ENCODE data around the gene JAK2. TPM values are rescaled to one million over a fixed set of nuclear protein-coding genes. Genes with fewer than 3 reads are reported as not detected.
A peak's percentile ranks its signal among the peaks of the same experiment; 100 is the strongest.
"Not testable (repeated sequence)": the region's sequence is repeated elsewhere in the genome, so short reads cannot be mapped to it uniquely, and the experiment has no call there.

The JAK2 gene
- 7.8 TPM for total RNA-seq

DNA sequence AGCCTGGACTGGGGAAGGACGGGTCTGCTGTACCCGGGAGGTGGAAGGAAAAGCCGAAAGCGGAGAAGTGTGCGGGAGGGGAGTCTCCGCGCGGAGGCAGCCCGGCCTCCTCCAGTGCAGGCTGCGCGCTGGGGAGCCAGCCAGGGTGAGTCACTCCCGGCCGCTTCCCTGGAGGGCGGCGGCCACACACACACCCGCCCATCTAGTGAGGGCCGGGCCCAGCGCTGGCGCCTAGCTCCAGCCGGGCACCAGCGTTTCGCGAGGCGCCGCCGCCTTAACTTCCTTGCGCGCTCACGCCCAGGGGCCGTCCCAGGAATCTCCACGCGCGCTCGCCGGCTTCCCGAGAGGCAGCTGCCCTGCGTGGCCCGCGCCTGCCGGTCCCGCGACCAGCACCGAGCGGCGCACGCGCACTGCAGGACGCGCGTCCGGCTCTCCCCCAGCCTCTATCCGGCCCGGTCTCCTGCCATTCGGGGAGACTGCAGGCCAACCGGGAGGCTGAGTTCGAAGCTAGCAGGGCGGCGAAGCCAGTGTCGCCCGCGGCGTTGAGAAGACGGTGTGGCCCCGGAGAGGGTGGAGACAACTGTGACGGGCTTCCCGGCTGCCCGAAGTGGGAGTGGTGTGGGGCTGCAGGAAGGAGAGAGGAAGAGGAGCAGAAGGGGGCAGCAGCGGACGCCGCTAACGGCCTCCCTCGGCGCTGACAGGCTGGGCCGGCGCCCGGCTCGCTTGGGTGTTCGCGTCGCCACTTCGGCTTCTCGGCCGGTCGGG lies at the start of gene JAK2:
Gene JAK2, plus strand, starts transcription at position 652 of the 765 bp plus-strand sequence. CDS start 36,716 bp downstream, outside the sequence.
- peak; percentile 70 to 94 (median 93) for DNase-seq (ENCODE audit: low read depth in 2 of 3, low spot score in 2 of 3)

DNA sequence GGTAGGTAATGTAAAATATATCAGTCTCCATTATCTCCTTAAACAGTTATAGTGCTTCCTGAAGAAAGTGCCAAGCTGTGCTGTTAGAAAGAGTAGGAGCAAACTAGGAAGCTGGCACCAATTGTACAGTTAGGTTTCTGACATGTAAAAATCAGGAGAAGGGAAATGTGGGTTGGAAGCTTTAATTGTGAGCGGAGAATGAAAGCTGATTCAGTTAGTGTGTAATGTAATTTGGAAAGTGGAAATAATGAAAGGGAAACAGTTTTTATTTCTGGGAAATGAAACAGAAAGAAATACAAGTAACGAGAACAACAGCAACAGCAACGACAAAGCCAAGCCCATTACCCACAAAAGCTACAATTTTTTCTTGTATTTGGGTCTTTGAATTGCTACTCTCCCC lies 48.8 kb upstream of the JAK2 start:
- DNase-seq (ENCODE audit: low read depth in 2 of 3, low spot score in 2 of 3), result no peak

DNA sequence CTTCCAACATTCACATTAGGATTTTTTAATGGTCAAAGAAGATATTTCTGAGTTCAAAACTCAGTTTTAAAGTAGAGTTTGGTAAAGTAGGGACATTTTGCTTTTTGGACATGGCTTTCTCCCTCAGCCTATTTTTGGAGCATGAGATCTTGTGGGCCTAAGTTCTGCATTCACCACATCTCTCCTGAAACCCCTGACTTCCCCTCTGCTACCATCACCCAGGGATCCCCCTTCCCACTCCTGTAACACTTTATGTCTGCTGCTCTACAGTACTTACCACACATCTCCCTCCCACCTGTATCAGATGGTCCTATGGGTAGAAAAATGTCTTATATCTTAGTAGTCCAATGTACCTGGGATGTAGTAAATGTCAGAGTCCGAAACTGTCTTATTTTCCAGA lies 48.2 kb upstream of the JAK2 start:
- no peak for DNase-seq (ENCODE audit: low read depth in 2 of 3, low spot score in 2 of 3)

GRCh38 chr9:4937446-4937845 lies 47.6 kb upstream of the JAK2 start:
- DNase-seq (ENCODE audit: low read depth in 2 of 3, low spot score in 2 of 3), result no peak

DNA sequence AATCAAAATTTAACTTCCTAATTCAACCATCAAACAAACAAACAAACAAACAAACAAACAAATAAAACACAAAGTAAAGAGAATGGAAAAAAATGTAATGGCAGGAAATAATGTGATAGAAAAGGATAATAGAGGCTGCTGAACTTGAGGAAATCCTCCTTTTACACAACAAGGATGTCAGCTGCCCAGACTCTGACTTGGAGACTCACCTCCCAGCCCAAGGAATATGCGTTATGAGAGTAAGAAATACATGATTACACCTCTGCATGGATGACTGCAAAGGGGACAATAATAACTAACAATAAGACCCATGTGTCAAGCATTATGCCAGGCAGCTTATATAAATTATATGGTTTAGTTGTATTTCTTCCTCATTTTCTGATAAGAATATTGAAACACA lies 46.6 kb upstream of the JAK2 start:
- DNase-seq (ENCODE audit: low read depth in 2 of 3, low spot score in 2 of 3), result no peak

GRCh38 chr9:4939118-4939561 lies 45.9 kb upstream of the JAK2 start:
- DNase-seq (ENCODE audit: low read depth in 2 of 3, low spot score in 2 of 3), result peak in 2 of 3 donors; percentile 35 to 76

DNA sequence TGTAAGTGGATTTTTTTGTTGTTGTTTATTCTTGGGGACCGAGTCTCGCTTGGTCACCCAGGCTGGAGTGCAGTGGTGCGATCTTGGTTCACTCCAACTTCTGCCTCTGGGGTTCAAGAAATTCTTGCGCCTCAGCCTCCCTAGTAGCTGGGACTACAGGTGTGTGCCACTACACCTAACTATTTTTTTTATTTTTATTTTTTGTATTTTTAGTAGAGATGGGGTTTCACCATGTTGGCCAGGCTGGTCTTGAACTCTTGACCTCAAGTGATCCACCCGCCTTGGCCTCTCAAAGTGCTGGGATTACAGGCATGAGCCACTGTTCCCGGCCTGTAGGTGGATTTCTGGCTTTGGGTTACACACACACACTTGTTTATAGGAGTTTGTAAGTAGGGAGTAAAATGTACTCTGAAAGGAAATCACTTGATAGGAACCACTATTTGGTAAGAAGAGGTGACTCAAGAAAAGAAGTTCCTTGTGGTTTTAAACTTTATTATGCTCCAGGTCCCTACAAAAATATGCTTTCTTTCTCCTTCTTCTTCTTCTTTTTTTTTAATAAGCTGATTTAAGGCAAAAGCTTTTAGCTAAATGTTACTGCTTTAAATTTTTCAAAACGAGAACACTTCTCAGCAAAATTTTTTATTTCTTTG lies 42.9 kb upstream of the JAK2 start:
- DNase-seq (ENCODE audit: low read depth in 2 of 3, low spot score in 2 of 3), result peak in 1 of 3 donors; percentile 35

DNA sequence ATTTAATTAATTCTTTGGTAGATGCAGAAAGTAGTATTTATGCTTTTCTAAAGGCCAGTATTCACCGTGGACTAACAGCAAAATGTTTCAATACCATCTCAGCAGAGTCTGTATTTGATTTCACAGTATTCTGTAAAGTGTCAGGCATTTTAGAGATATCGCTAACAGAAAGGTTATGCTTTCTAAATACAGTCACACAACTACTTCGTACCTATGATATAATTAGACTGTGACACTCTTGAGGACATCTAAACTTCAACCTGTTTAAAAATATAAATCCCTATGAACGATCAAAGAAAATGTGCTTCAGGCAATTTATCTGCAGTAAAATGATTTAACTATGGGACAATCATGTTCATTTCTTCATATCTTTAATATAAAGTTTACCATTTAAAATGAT lies 41.7 kb upstream of the JAK2 start:
- DNase-seq (ENCODE audit: low read depth in 2 of 3, low spot score in 2 of 3), result no peak

DNA sequence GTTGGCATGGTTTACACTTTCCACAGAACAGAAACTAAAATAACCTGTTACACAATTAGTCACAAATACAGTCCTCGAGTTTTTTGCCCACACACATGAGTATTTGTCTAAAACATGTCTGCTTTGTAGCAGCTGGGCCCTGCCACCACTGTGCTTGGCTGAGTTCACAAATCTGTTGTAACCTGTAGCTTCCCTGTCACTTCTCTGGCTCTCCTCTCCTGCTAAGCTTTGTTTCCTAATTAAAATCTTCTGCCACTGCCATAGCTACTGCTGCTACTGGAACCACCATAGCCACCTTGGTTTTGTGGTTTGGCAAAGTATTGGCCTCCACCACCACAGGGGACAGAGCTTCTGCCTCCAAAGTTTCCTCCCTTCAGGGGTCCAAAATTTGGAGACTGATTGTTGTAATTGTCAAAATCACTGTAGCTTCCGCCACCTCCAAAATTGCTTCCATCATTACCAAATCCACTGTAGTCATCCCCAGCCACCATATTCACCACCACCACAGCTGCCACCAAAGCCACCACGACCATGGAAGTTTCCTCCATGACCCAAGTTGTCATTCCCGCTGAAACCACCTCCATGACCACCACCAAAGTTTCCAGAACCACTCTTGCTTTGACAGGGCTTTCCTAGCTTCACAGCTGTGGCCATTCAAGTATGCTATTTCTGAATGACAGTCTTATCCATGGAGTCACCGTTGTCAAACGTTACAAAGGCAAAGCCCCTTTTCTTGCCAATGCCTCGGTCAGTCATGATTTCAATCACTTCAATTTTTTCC lies 40.5 kb upstream of the JAK2 start:
- DNase-seq (ENCODE audit: low read depth in 2 of 3, low spot score in 2 of 3), result not testable (repeated sequence)

DNA sequence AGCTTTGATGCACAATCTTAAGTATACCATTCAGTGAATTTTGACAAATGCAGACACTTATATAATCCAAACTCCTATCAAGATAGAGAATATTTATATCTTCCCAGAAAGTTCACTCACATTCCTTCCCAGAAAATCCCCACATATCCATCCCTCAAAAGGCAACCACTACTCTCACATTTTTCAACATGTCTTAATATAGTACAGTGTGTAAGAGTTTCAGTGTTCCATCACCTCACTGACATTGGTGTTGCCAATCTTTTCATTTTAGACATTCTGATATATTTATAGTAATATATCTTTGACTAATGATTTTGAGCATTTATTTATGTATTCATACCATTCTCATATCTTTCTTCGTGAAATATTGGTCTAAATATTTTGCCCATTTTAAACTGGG lies 38.1 kb upstream of the JAK2 start:
- DNase-seq (ENCODE audit: low read depth in 2 of 3, low spot score in 2 of 3), result no peak

DNA sequence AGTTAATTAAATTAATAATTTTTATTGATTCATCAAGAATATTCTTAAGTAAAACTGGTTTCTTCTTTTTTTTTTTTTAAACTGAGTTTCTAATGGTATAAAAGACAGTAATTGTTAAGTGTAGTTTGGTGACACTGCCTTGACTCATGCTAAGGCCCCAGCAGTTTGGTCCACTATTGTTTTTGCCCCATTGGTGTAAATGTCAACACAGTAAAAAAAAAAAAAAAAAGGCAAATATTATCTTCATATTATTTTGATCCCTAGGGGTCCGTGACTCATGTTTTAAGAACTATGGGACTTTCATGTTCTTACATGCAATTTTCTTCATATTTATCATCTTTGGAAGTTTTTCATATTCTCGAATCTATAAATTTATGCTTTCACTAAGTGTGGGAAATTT lies 29.2 kb upstream of the JAK2 start:
- no peak for DNase-seq (ENCODE audit: low read depth in 2 of 3, low spot score in 2 of 3)

GRCh38 chr9:4959031-4959430 lies 26.0 kb upstream of the JAK2 start:
- DNase-seq (ENCODE audit: low read depth in 2 of 3, low spot score in 2 of 3), result no peak

DNA sequence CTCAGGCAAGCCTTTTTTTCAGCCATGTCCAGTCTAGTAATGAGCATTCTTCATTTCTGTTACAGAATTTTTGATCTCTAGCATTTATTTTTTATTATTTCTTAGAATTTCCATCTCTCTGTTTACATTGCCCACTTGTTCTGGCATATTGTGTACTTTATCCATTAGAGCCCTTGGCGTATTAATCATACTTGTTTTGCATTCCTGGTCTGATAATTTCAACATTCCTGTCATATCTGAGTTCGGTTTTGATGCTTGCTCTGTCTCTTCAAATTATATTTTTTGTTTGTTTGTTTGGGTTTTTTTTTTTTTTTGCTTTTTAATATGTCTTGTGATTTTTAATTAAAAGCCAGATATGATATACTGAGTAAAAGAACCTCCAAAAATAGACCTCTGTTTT lies 23.0 kb upstream of the JAK2 start:
- no peak for DNase-seq (ENCODE audit: low read depth in 2 of 3, low spot score in 2 of 3)

GRCh38 chr9:4964540-4964939 lies 20.5 kb upstream of the JAK2 start:
- DNase-seq (ENCODE audit: low read depth in 2 of 3, low spot score in 2 of 3), result no peak

GRCh38 chr9:4965174-4965821 lies 19.8 kb upstream of the JAK2 start:
- DNase-seq (ENCODE audit: low read depth in 2 of 3, low spot score in 2 of 3), result no peak

DNA sequence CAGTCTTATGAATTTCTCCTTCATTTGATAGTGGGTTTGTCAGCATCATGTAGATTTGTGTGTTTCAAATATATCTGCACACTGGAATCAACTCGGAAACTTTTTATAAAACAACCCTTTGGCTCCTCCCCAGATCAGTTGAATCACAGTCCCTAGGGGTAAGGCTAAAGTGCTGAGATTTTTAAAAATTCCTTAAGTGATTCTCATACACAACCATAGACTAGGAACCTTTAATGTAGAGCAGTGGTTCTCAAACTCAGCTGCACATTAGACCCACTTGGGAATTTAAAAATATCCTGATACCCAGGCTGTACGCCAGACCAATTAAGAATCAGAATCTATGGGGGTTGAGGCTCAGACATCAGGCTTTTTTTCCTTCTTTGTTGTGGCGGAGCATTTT lies 17.5 kb upstream of the JAK2 start:
- no peak for DNase-seq (ENCODE audit: low read depth in 2 of 3, low spot score in 2 of 3)

DNA sequence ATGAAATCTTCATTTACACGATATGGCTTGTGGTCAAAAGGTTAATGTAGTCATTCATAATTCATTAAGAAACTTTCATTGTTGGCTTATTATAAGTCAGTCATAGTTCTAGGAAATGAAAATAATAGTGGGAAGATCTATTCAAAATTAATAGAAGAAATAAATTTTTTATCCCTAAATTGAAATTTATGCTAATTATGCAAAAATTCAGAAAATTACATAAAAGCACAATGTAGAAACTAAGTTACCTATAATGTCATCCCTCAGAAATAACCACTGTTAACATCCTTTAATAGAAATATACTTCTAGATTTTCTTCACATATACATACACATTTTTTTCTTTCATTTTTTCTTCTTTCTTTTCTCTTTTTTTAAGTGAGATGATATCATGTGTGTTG lies 15.9 kb upstream of the JAK2 start:
- no peak for DNase-seq (ENCODE audit: low read depth in 2 of 3, low spot score in 2 of 3)

GRCh38 chr9:4970970-4971641 lies 14.0 kb upstream of the JAK2 start:
- no peak for DNase-seq (ENCODE audit: low read depth in 2 of 3, low spot score in 2 of 3)

GRCh38 chr9:4973246-4973645 lies 11.8 kb upstream of the JAK2 start:
- DNase-seq (ENCODE audit: low read depth in 2 of 3, low spot score in 2 of 3), result no peak

GRCh38 chr9:4973902-4974301 lies 11.2 kb upstream of the JAK2 start:
- no peak for DNase-seq (ENCODE audit: low read depth in 2 of 3, low spot score in 2 of 3)

Data from hematopoietic multipotent progenitor cell (in vitro differentiated cells).